H9 (cell line): Measurements from ENCODE around the gene NBEAL1. TPM values are rescaled to one million over a fixed set of nuclear protein-coding genes. Genes with fewer than 3 reads are reported as not detected.

Experiments
- DNase-seq: peaks from one replicate; pipeline ENCODE4 v3.0.0-alpha.2; 2017
- H2AFZ ChIP-seq: one replicate; pipeline ENCODE4 v1.6.1; 2013; ENCODE audit warnings: mild to moderate bottlenecking, low read length, control low read depth, moderate library complexity
- H2AK5ac ChIP-seq: 2 replicates; pipeline ENCODE4 v1.6.1; 2013; ENCODE audit warnings: low read length, control low read depth, mixed read lengths; ENCODE audit not compliant: insufficient read length
- H2BK120ac ChIP-seq: one replicate; pipeline ENCODE4 v1.6.1; 2013; ENCODE audit warnings: low read depth, mild to moderate bottlenecking, low read length, control low read depth, inconsistent platforms; ENCODE audit not compliant: poor library complexity, severe bottlenecking
- H2BK12ac ChIP-seq: 2 replicates; pipeline ENCODE4 v1.6.1; 2013; ENCODE audit warnings: low read length, control low read depth, mixed read lengths, low read depth; ENCODE audit not compliant: insufficient read length
- H2BK15ac ChIP-seq: 2 replicates; pipeline ENCODE4 v1.6.1; 2013; ENCODE audit warnings: low read depth, low read length, control low read depth
- H2BK20ac ChIP-seq: one replicate; pipeline ENCODE4 v1.6.1; 2013; ENCODE audit warnings: low read depth, mild to moderate bottlenecking, low read length, control low read depth, inconsistent platforms; ENCODE audit not compliant: poor library complexity, severe bottlenecking
- H2BK5ac ChIP-seq: 2 replicates; pipeline ENCODE4 v1.6.1; 2013; ENCODE audit warnings: low read length, control low read depth, mixed read lengths; ENCODE audit not compliant: insufficient read length
- H3K14ac ChIP-seq: 2 replicates; pipeline ENCODE4 v1.6.1; 2013; ENCODE audit warnings: low read length, control low read depth; ENCODE audit not compliant: insufficient read depth
- H3K18ac ChIP-seq: 2 replicates; pipeline ENCODE4 v1.6.1; 2013; ENCODE audit warnings: low read depth, mild to moderate bottlenecking, mixed read lengths, low read length, control low read depth; ENCODE audit not compliant: insufficient read length
- H3K23ac ChIP-seq: 2 replicates; pipeline ENCODE4 v1.6.1; 2013; ENCODE audit warnings: low read length, control low read depth, mixed read lengths, low read depth; ENCODE audit not compliant: insufficient read length
- H3K23me2 ChIP-seq: 2 replicates; pipeline ENCODE4 v1.6.1; 2013; ENCODE audit warnings: low read depth, mild to moderate bottlenecking, mixed read lengths, low read length, control low read depth; ENCODE audit not compliant: insufficient read length, poor library complexity, severe bottlenecking
- H3K27ac ChIP-seq: 2 replicates; pipeline ENCODE4 v1.5.1; 2013; ENCODE audit warnings: low read length, control low read depth, mixed read lengths, low read depth; ENCODE audit not compliant: insufficient read length
- H3K27me3 ChIP-seq: 2 replicates; pipeline ENCODE4 v1.6.1; 2013; ENCODE audit warnings: low read length, control low read depth, inconsistent platforms; ENCODE audit not compliant: insufficient read depth
- H3K4ac ChIP-seq: 2 replicates; pipeline ENCODE4 v1.6.1; 2013; ENCODE audit warnings: low read depth, mild to moderate bottlenecking, control low read depth, inconsistent platforms, low read length, moderate library complexity
- H3K4me1 ChIP-seq: 2 replicates; pipeline ENCODE4 v1.6.1; 2013; ENCODE audit warnings: low read length, control low read depth, inconsistent platforms; ENCODE audit not compliant: insufficient read depth
- H3K4me2 ChIP-seq: 2 replicates; pipeline ENCODE4 v1.6.1; 2013; ENCODE audit warnings: low read length, control low read depth, mixed read lengths; ENCODE audit not compliant: insufficient read length, insufficient read depth
- H3K56ac ChIP-seq: 2 replicates; pipeline ENCODE4 v1.6.1; 2013; ENCODE audit warnings: low read depth, mild to moderate bottlenecking, mixed read lengths, low read length, control low read depth; ENCODE audit not compliant: insufficient read length
- H3K79me1 ChIP-seq: 2 replicates; pipeline ENCODE4 v1.6.1; 2013; ENCODE audit warnings: low read depth, mild to moderate bottlenecking, moderate library complexity, low read length, control low read depth, inconsistent platforms; ENCODE audit not compliant: insufficient read depth, poor library complexity, severe bottlenecking
- H3K79me2 ChIP-seq: 2 replicates; pipeline ENCODE4 v1.6.1; 2013; ENCODE audit warnings: low read length, control low read depth, inconsistent platforms; ENCODE audit not compliant: insufficient read depth
- H3K9ac ChIP-seq: 2 replicates; pipeline ENCODE4 v1.6.1; 2013; ENCODE audit warnings: low read length, control low read depth, mixed read lengths; ENCODE audit not compliant: insufficient read length; ENCODE audit errors: extremely low read depth
- H3K9me3 ChIP-seq: one replicate; pipeline ENCODE4 v1.6.1; 2013; ENCODE audit warnings: low read depth, low read length, inconsistent platforms; ENCODE audit not compliant: control insufficient read depth
- H3T11ph ChIP-seq: one replicate; pipeline ENCODE4 v1.6.1; 2013; ENCODE audit warnings: mild to moderate bottlenecking, low read length, control low read depth, inconsistent platforms
- H4K20me1 ChIP-seq: one replicate; pipeline ENCODE4 v1.6.1; 2013; ENCODE audit not compliant: control insufficient read depth, insufficient read length, insufficient read depth
- H4K5ac ChIP-seq: 2 replicates; pipeline ENCODE4 v1.6.1; 2013; ENCODE audit warnings: low read depth, mild to moderate bottlenecking, mixed read lengths, low read length, control low read depth; ENCODE audit not compliant: insufficient read length
- H4K8ac ChIP-seq: replicated peaks from 2 replicates; pipeline ENCODE4 v1.6.1; 2013; ENCODE audit warnings: low read length, control low read depth, mixed read lengths, low read depth; ENCODE audit not compliant: insufficient read length
- H4K91ac ChIP-seq: 2 replicates; pipeline ENCODE4 v1.6.1; 2013; ENCODE audit warnings: low read depth, mild to moderate bottlenecking, moderate library complexity, mixed read lengths, low read length, control low read depth; ENCODE audit not compliant: insufficient read length
- H3K27ac Mint-ChIP-seq, 3 experiments: 2 replicates in 2 of 3; 3 replicates in 1 of 3; pipeline ENCODE4 v1.8.0; 2020 to 2021; ENCODE audit warnings: mixed read lengths in 3 of 3, mild to moderate bottlenecking in 1 of 3, moderate library complexity in 1 of 3
- H3K27me3 Mint-ChIP-seq: 2 replicates; pipeline ENCODE4 v1.8.0; 2021; ENCODE audit warnings: low read depth, mild to moderate bottlenecking, moderate library complexity, mixed read lengths
- H3K36me3 Mint-ChIP-seq, 3 experiments: 2 replicates in 2 of 3; 3 replicates in 1 of 3; pipeline ENCODE4 v1.8.0; 2020 to 2021; ENCODE audit warnings: low read depth in 3 of 3, mixed read lengths in 3 of 3; ENCODE audit not compliant: insufficient read depth in 1 of 3
- H3K4me1 Mint-ChIP-seq, 2 experiments: 2 replicates each; pipeline ENCODE4 v1.8.0; 2020; ENCODE audit warnings: mixed read lengths in 2 of 2
- H3K4me3 Mint-ChIP-seq, 2 experiments: 2 replicates in 1 of 2; 3 replicates in 1 of 2; pipeline ENCODE4 v1.8.0; 2020 to 2021; ENCODE audit warnings: mild to moderate bottlenecking in 2 of 2, mixed read lengths in 2 of 2, moderate library complexity in 1 of 2
- H3K9me3 Mint-ChIP-seq, 2 experiments: 2 replicates in 1 of 2; 3 replicates in 1 of 2; pipeline ENCODE4 v1.8.0; 2020; ENCODE audit warnings: mild to moderate bottlenecking in 2 of 2, mixed read lengths in 2 of 2, moderate library complexity in 1 of 2
- WGBS: extraction: QIAGEN DNeasy Blood & Tissue Kit; methylation state at CpG from one replicate; pipeline ENCODE4 v1.1.7; 2013; ENCODE audit warnings: missing lambda C conversion rate, low lambda C conversion rate, mixed read lengths; ENCODE audit not compliant: insufficient read length; ENCODE audit errors: extremely low coverage; 5-methylcytosine and 5-hydroxymethylcytosine counted together
- total RNA-seq: library from RNA; stranded (reverse); gene quantifications from 2 replicates; pipeline ENCODE4 v1.2.1, GENCODE V29; 2021
- TF ChIP-seq, protein P1 (sequence below): fragments of 200-600 bp; sonication (generic); conservative IDR thresholded peaks from 3 replicates; pipeline ENCODE4 v1.8.0; 2021; ENCODE audit warnings: antibody characterized with exemption, mild to moderate bottlenecking

Gene NBEAL1
- total RNA-seq, 1 experiment from 2014 or later: 10.1 TPM

DNA sequence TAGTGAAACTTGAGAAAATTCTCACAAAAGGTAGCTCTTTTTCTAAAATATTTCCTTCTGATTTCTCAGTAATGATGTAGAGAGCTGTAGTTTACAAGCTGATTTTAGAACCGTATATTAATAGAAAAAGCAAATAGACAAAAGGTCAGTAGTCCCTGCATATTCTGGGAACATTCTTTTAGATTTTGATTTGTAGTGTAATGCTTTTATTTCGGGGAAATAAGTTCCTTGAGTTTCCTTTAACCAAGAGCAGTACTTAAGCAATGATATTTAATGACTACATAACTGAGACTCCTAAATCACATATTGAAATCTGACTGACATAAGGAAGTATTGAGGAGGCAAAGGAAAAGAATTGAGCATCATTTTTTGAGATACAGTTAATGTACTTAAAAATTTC, 22.4 kb downstream of the NBEAL1 start:
- H2AK5ac ChIP-seq: no peak overlapping the region
- H3K4me2 ChIP-seq: no peak overlapping the region
- H3K4me1 ChIP-seq: no peaks in the 10 kb centered on the region
- no peak overlapping the region for H3K4me3 Mint-ChIP-seq
- no peaks in the 10 kb centered on the region for H3K23me2 ChIP-seq
- no peak overlapping the region for H4K5ac ChIP-seq
- no peak overlapping the region for H3K56ac ChIP-seq
- no peak overlapping the region for H2BK120ac ChIP-seq
- H2BK20ac ChIP-seq: no peak overlapping the region
- no peak overlapping the region for H3K4ac ChIP-seq
- no peak for DNase-seq
- no peaks in the 10 kb centered on the region for H3K27me3 ChIP-seq
- no peak overlapping the region for H4K91ac ChIP-seq
- no peak overlapping the region for H3K23ac ChIP-seq
- no peaks in the 10 kb centered on the region for H3K27me3 Mint-ChIP-seq
- no peak overlapping the region for H3K18ac ChIP-seq
- WGBS: no CpG with 5 or more reads among the region's 2 CpGs
- no peak overlapping the region for H2BK15ac ChIP-seq
- no peak overlapping the region for H2BK12ac ChIP-seq
- no peaks in the 10 kb centered on the region for H3K9me3 ChIP-seq
- no peak overlapping the region for H3K27ac ChIP-seq
- H3K14ac ChIP-seq: no peak overlapping the region
- H3K9ac ChIP-seq: no peak overlapping the region
- no peak overlapping the region for H2BK5ac ChIP-seq
- H3K79me1 ChIP-seq: no peaks in the 10 kb centered on the region
- no peak overlapping the region for H3T11ph ChIP-seq
- no peaks in the 10 kb centered on the region for H3K79me2 ChIP-seq
- peaks cover 2 to 3% of the 10 kb centered on the region in 2 experiments; a peak in 2 of 5 replicates for H3K9me3 Mint-ChIP-seq
- H3K4me1 Mint-ChIP-seq: peaks cover 5 to 8% of the 10 kb centered on the region in 2 experiments
- H3K36me3 Mint-ChIP-seq: peaks cover 2 to 10% (median 5%) of the 10 kb centered on the region in 3 experiments; a peak in 4 of 7 replicates
- no peaks in the 10 kb centered on the region for H4K20me1 ChIP-seq
- no peak overlapping the region for H3K27ac Mint-ChIP-seq
- TF ChIP-seq, protein P1, sequence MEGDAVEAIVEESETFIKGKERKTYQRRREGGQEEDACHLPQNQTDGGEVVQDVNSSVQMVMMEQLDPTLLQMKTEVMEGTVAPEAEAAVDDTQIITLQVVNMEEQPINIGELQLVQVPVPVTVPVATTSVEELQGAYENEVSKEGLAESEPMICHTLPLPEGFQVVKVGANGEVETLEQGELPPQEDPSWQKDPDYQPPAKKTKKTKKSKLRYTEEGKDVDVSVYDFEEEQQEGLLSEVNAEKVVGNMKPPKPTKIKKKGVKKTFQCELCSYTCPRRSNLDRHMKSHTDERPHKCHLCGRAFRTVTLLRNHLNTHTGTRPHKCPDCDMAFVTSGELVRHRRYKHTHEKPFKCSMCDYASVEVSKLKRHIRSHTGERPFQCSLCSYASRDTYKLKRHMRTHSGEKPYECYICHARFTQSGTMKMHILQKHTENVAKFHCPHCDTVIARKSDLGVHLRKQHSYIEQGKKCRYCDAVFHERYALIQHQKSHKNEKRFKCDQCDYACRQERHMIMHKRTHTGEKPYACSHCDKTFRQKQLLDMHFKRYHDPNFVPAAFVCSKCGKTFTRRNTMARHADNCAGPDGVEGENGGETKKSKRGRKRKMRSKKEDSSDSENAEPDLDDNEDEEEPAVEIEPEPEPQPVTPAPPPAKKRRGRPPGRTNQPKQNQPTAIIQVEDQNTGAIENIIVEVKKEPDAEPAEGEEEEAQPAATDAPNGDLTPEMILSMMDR: no peak
- H2AFZ ChIP-seq: no peak overlapping the region
- no peak overlapping the region for H4K8ac ChIP-seq
